ENCODE measurements around the gene XPO4.
"Not testable (repeated sequence)": the region's sequence is repeated elsewhere in the genome, so short reads cannot be mapped to it uniquely, and the experiment has no call there.

XPO4 gene

GRCh38 chr13:20780317-20780716, 122.2 kb downstream of the XPO4 start:
- DNase-seq: no peak

DNA sequence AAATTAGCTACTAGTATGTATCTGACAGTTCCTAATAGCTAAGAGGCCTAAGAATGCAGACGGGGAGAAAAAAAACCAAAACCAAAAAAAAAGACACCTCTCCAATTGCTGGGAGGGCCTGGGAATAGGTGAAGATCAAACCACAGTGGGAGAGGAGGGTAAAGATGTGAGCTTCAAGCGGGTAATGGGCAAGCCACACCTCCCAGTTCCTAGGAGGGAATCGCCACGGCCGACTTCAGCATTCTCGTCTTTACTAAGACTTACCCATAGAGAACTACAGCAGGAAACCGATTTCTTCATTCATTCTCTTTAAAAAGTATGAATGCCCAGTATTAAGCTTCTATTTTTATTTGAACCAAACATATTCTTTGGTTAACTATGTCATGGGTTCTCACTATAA, 123.1 kb downstream of the XPO4 start:
- DNase-seq: no peak

DNA sequence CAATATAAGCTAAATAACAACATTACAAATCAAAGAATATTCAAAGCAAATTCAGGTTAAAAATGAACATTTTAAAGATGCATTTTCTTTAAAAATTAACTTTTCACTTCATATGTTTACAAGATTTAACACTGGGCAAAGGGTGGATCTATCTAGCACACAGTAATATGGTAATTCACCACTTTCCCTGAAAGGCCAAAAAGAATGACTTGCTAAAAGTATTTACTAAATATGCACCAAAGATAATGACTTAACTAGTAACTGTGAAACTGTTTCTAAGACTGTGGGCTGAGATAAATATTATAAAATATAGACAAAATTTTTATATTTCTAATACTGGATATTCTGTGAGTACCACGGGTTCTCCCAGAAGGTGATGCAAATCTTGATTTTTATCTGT, 124.2 kb downstream of the XPO4 start:
- no peak for DNase-seq

- no peak for DNase-seq
Observed at GRCh38 chr13:20776751-20777150, 125.8 kb downstream of the XPO4 start.

DNA sequence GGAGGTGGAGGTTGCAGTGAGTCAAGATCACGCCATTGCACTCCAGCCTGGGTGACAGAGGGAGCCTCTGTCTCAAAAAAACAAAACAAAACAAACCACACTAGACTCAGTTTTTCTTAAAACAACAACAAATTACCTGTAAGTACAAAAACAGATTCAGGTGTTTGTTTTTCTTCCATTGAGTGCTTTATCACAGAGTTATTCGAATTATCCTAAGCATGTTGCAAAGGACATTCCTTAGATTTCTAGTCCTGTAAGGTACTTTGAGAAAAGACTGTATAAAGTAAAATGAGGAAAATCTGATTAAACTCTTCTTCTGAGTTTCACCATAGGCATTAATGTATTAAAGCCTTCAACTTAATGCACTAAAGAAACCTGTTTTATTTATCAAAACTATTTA, 126.6 kb downstream of the XPO4 start:
- no peak for DNase-seq

GRCh38 chr13:20774746-20775145, 127.8 kb downstream of the XPO4 start:
- DNase-seq: no peak

DNA sequence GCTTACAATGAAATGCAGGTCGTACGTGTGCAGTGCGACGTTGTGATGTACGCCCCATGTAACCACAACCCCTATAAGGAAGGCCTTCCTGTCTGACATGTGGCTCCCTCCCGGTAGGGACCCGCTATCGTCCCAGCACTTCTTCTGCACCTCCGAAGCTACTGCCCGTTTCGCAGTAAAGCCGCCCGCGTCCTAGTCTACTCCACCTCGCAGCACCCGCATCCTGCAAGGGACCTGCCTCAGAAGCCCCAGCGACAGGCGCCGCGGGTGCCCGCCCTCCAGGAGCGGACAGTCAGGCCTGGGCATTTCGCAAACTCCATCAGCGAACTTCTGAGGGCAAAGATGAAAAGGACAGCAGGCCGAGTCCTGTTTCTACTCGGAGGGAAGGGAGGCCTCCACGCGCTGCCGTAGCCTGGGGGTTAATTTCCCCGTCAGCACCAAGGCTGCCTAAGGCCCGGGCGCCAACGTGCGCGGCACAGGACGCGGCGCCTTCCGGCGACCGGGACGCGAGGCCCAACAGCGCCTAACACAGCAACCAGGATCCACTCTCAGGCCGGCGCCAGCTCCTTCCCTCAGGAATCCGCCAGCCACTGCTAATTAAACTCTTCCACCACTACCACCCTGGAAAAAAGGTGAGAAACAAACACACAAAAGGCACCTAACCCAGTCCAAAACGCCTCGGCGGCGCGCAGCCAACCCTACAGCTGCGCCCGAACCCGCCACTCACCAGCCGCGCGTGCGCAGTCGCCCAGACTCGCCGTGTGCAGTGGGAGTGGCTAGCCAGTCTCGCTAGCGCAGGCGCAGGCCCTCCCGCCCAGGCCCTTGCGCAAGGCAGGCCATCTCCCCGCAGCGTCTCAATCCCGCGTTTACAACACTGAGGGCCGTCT, 129.1 kb downstream of the XPO4 start, which contains the start of gene EEF1AKMT1:
EEF1AKMT1 (minus strand) TSS at position 768 of the 887 bp plus-strand sequence. CDS start 16,363 bp downstream, outside the sequence.
- peak; percentile 92 for DNase-seq

- DNase-seq: no peak
Observed at GRCh38 chr13:20772401-20773131, 130.0 kb downstream of the XPO4 start.

DNA sequence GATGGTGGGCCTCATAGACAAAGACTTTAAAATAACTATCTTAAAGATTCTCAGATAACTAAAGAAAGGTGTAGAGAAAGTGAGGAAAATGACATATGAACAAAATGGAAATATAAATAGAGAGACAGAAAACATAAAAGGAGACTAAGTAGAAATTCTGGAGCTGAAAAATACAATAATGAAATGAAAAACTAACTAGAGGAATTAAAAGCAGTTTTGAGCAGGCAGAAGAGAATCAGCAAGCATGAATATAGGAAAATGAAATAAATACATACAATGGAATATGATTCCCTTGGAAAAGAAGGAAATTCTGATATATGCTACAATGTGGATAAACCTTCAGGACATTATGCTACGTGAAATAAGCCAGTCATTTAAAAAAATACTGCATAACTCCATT, 132.7 kb downstream of the XPO4 start:
- DNase-seq: no peak

- no peak for DNase-seq
Observed at GRCh38 chr13:20769091-20769490, 133.5 kb downstream of the XPO4 start.

- DNase-seq: no peak
Observed at GRCh38 chr13:20767309-20767943, 135.1 kb downstream of the XPO4 start.

DNA sequence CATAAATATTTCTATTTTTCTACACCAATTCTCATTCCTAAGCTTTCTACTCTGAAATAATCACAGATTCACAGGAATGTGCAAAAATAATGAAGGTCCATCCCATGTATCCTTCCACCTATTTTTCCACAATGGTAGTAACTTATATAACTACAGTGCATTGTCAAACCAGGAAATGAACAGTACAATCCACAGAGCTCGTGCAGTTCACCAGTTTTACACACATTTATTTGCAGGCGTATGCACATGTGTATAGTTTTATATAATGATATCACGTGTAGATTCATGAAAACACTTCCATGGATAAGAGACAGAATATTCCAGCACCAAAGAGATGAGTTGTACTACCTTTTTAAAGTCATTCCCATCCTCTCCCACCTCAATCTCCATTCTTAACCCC, 141.7 kb downstream of the XPO4 start:
- DNase-seq: no peak

DNA sequence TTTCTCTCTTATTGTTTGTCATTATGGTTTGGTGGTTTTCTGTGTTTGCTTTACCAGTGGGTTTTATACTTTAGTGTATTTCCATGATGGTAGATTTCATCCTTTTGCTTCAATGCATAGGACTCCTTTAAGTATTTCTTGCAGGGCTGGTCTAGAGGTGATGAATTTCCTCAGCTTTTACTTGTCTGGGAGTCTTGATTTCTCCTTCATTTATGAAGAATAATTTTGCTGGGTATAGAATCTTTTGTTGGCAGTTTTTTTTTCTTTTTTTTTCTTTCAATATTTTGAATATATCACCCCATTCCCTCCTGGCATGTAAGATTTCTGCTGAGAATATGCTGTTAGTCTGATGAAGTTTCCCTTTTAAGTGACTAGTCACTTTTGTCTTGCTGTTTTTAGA, 148.5 kb downstream of the XPO4 start:
- no peak for DNase-seq

DNA sequence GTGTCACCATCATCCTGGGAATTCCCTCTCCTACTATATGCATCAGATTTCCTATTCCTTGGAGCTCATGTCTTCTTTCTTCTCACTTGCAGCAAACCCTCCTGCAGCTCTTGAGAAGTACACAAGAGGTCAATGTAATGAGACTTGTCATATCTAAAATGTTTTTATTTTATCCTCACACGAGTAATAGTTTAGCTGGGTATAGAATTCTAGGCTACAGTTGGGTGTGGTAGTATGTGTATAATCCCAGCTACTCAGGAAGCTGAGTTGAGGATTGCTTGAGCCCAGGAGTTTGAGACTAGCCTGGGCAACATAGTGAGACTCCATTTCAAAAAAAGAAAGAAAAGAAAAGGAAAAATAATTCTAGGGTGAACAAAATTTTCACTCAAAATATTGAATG, 153.2 kb downstream of the XPO4 start:
- DNase-seq: no peak

DNA sequence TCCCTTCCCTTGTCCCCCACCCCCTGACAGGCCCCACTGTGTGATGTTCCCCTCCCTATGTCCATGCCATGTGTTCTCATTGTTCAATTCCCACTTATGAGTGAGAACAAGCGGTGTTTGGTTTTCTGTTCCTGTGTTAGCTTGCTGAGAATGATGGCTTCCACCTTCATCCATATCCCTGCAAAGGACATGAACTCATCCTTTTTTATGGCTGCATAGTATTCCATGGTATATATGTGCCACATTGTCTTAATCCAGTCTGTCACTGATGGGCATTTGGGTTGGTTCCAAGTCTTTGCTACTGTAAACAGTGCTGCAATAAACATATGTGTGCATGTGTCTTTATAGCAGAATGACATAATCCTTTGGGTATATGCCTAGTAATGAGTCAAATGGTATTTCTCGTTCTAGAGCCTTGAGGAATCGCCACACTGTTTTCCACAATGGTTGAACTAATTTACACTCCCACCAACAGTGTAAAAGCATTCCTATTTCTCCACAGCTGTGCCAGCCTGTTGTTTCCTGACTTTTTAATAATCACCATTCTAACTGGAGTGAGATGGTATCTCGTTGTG, 158.6 kb downstream of the XPO4 start:
- DNase-seq: not testable (repeated sequence)

DNA sequence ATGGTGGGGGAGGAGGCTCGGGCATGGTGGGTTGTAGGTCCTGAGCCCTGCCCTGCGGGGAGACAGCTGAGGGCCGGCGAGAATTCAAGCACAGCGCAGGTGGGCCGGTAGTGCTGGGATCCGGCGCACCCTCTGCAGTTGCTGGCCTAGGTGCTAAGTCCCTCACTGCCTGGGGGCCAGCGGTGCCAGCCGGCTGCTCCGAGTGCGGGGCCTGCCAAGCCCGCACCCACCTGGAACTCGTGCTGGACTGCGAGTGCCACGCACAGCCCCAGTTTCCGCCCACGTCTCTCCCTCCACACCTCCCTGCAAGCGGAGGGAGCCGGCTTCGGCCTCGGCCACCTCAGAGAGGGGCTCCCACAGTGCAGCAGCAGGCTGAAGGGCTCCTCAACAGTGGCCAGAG, 162.5 kb downstream of the XPO4 start:
- DNase-seq: no peak

DNA sequence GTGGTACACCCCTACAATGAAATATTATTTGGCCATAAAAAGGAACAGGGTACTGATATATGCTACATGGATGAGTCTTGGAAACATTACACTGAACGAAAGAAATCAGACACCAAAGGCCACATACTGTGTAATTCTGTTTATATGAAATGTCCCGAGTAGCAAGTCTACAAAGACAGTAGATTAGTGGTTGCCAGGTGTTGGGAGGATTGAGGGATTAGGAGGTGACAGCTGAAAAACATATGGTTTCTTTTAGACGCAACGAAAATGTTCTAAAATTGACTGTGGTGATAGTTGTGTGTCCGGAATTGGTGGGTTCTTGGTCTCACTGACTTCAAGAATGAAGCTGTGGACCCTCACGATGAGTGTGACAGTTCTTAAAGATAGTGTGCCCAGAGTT, 163.9 kb downstream of the XPO4 start:
- no peak for DNase-seq

GRCh38 chr13:20729633-20730585, 172.6 kb downstream of the XPO4 start:
- DNase-seq: no peak

DNA sequence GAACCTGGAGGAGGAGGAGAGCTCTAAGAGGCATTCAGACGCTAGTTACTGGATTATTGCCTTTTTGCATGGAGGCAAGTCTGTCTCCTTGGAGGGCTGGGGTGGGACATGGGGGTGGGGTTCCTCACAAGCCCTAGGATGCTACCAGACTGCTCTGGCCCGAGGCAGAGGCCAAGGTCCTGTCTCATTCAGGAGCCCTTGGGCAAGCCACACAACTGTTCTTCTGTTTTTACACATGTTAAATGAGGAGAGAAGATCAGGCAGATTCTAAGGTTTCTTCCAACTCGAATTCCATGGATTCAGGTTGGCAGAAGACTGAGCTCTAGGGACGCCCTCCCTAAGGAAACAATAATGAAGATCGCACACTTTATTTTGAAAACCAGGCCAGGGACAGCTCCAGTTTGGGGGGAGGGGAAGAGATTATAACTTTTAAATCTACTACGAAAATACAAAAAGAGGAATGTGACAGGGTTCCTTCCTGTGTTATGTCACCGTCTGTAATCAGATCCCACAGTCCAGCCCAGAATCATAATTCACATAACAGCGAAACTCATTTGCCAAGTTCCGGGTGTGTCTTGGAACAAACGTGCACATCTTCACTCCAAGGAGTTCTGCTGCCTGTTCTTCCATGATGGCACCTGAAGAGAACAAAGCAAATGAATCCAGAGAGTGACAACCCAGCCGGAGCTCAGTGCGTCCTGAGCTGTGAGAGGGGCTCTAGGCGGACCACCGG, 173.8 kb downstream of the XPO4 start:
- no peak for DNase-seq

- no peak for DNase-seq
Observed at GRCh38 chr13:20727856-20728255, 174.7 kb downstream of the XPO4 start.

Measured in NCI-H69 (cell line).